BJ (cell line): Measurements from ENCODE around the gene SCYGR4. TPM values are rescaled to one million over a fixed set of nuclear protein-coding genes. Genes with fewer than 3 reads are reported as not detected.

Source experiments
- CTCF ChIA-PET: fragments of 350-600 bp; formaldehyde crosslinking; extraction: SDS; loops from one replicate; lab custom pipeline; 2021; ENCODE audit warnings: antibody characterized with exemption, inconsistent platforms; lab: Yijun Ruan, JAX
- POLR2A ChIA-PET: fragments of 300-600 bp; sonication (Branson Sonifier 250); formaldehyde crosslinking; extraction: SDS; loops from one replicate; lab custom pipeline; 2021; ENCODE audit warnings: antibody characterized with exemption; lab: Charles Lee
- DNase-seq: peaks from one replicate; pipeline ENCODE4 v3.0.0-alpha.2; 2011; ENCODE audit warnings: low read depth
- H3K27me3 ChIP-seq: 2 replicates; pipeline ENCODE4 v1.6.0; 2011; ENCODE audit warnings: low read length; ENCODE audit not compliant: control insufficient read depth, insufficient read depth
- H3K36me3 ChIP-seq: 2 replicates; pipeline ENCODE4 v1.5.1; 2011; ENCODE audit warnings: low read length; ENCODE audit not compliant: control insufficient read depth, insufficient read depth
- H3K4me3 ChIP-seq: 2 replicates; pipeline ENCODE4 v1.5.1; 2011; ENCODE audit warnings: low read depth, mild to moderate bottlenecking, control low read depth, low read length
- CTCF ChIP-seq: IDR thresholded peaks from 2 replicates; pipeline ENCODE4 v1.5.1; 2011; ENCODE audit warnings: low read depth, mild to moderate bottlenecking, control low read depth, inconsistent platforms, low read length, moderate library complexity; ENCODE audit not compliant: insufficient read depth
- polyA plus RNA-seq: library from polyadenylated mRNA; depleted of rRNA; stranded (reverse); fragments of >200 nt; gene quantifications from 2 replicates; pipeline ENCODE4 v1.2.3, GENCODE V29; 2011

Gene SCYGR4
- polyA plus RNA-seq, 1 experiment = not detected

DNA sequence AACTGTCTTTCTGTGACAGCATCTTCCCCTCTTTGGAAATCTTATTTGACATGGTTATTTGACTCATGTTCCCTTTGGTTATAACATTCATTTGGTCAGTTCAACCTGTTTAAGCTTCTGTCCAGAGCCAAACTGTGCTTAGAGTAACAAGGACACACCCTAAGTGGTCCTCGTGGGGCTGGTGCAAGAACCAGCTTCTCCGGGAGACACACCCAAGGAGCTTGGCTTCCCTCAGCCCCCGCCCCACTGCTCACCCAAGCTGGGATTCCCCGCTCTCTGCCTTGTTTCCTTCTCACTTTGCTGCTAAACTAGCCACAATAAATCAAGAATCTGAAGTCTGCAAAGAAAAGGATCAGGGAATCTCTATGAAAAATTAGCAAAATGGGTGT is 4.0 kb upstream of the SCYGR4 start:
- no peak overlapping the region for H3K4me3 ChIP-seq
- DNase-seq = no peak
- no peaks in the 10 kb centered on the region for H3K27me3 ChIP-seq
- TF ChIP-seq CTCF = no peak
- CTCF ChIA-PET = no interaction called here
- POLR2A ChIA-PET = no interaction called here
- no peaks in the 10 kb centered on the region for H3K36me3 ChIP-seq

DNA sequence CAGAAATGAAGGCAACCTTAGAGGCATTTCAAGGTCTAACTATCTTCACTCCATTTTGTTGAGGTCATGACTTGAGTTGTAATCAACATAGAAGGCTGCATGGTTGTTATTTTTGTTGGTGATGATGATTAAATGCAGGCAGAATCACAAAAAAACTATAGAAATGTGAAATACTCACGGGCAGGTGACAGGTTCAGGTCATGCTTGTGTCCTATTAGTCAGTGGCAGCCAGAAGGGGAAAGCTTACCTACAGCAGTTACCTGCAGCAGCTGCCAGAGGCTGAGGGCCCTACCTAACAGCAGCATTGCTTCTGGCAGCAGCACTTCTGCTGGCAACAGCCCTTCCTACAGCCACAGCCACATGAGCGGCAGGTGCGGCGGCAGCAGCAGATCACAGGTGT is 3.1 kb upstream of the SCYGR4 start:
- Histone ChIP-seq H3K4me3 (no peak overlapping the region), H3K27me3 (no peaks in the 10 kb centered on the region), H3K36me3 (no peaks in the 10 kb centered on the region)
- ChIA-PET POLR2A (no interaction called here), CTCF (no interaction called here)
- TF ChIP-seq CTCF = no peak
- DNase-seq = no peak

DNA sequence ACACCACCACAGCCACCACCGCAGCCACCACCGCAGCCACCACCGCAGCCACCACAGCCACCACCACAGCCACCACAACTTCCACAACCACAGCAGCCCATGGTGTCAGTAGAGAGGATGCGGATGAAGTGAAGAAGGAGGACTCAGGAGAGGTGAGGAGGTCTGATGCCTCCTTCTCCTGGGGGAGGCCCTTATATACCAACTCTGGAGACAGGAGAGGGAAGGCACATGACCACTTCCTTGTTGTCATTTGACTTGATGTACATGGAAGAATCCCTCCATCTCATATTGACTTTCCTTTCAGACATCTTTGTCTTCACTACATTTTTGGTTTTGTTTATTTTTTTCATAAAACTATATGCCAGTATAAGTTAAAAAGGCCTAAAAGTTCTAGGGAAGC is 2.6 kb upstream of the SCYGR4 start, which contains the start of gene SCYGR3:
Gene SCYGR3, minus strand, starts transcription at position 101 of the 400 bp plus-strand sequence. Its CDS starts 0 bp downstream, at position 101.
- ChIA-PET CTCF (no interaction called here), POLR2A (no interaction called here)
- H3K36me3 ChIP-seq = no peaks in the 10 kb centered on the region
- no peak for DNase-seq
- H3K27me3 ChIP-seq = no peaks in the 10 kb centered on the region
- H3K4me3 ChIP-seq = no peak within 1 kb of the TSS
- TF ChIP-seq CTCF = no peak

GRCh38 chr2:227615181-227615580 is 2.1 kb upstream of the SCYGR4 start:
- ChIA-PET POLR2A (no interaction called here), CTCF (interaction anchor here (0.8 kb wide), 1 partner anchor 45 kb away, joined by 3 read pairs; no protein-coding TSS in a partner anchor)
- no peaks in the 10 kb centered on the region for H3K27me3 ChIP-seq
- no peak for DNase-seq
- H3K36me3 ChIP-seq = no peaks in the 10 kb centered on the region
- TF ChIP-seq CTCF = no peak
- H3K4me3 ChIP-seq = no peak overlapping the region

GRCh38 chr2:227615906-227616305 is 1.4 kb upstream of the SCYGR4 start:
- H3K36me3 ChIP-seq = no peaks in the 10 kb centered on the region
- CTCF ChIA-PET = interaction anchor here (0.8 kb wide), 1 partner anchor 44 kb away, joined by 3 read pairs; no protein-coding TSS in a partner anchor
- POLR2A ChIA-PET = no interaction called here
- DNase-seq = no peak
- H3K27me3 ChIP-seq = no peaks in the 10 kb centered on the region
- no peak for TF ChIP-seq CTCF
- no peak overlapping the region for H3K4me3 ChIP-seq
